HG03039 (cell line): Measurements from ENCODE around the gene WIPF3.

Source experiments
- ATAC-seq: cut with Tn5 transposase; IDR thresholded peaks from one replicate; pipeline ENCODE4 v1.9.1; 2021; ENCODE audit warnings: mild to moderate bottlenecking, moderate library complexity; ENCODE audit not compliant: unreplicated experiment

Gene WIPF3

GRCh38 chr7:29906200-29907022 lies 100.1 kb downstream of the WIPF3 start:
- no peak for ATAC-seq

- ATAC-seq: no peak
Measured at GRCh38 chr7:29914180-29914579, 107.9 kb downstream of the WIPF3 start.

GRCh38 chr7:29915481-29916215 lies 109.3 kb downstream of the WIPF3 start:
- ATAC-seq: no peak

GRCh38 chr7:29917641-29918040 lies 111.3 kb downstream of the WIPF3 start:
- no peak for ATAC-seq

GRCh38 chr7:29918850-29919249 lies 112.5 kb downstream of the WIPF3 start:
- no peak for ATAC-seq

- no peak for ATAC-seq
Measured at GRCh38 chr7:29919790-29920189, 113.5 kb downstream of the WIPF3 start.

GRCh38 chr7:29920491-29920890 lies 114.2 kb downstream of the WIPF3 start:
- no peak for ATAC-seq

GRCh38 chr7:29921404-29922010 lies 115.2 kb downstream of the WIPF3 start:
- ATAC-seq: peak; percentile 76

GRCh38 chr7:29922921-29923700 lies 116.8 kb downstream of the WIPF3 start:
- ATAC-seq: no peak

GRCh38 chr7:29924006-29924405 lies 117.7 kb downstream of the WIPF3 start:
- ATAC-seq: no peak

GRCh38 chr7:29924684-29925083 lies 118.4 kb downstream of the WIPF3 start:
- peak; percentile 46 for ATAC-seq

GRCh38 chr7:29926216-29926615 lies 119.9 kb downstream of the WIPF3 start:
- ATAC-seq: no peak

- no peak for ATAC-seq
Measured at GRCh38 chr7:29926741-29927140, 120.4 kb downstream of the WIPF3 start.

- no peak for ATAC-seq
Measured at GRCh38 chr7:29929018-29929807, 122.9 kb downstream of the WIPF3 start.

- no peak for ATAC-seq
Measured at GRCh38 chr7:29935111-29935510, 128.8 kb downstream of the WIPF3 start.

GRCh38 chr7:29937132-29937531 lies 130.8 kb downstream of the WIPF3 start:
- no peak for ATAC-seq

- ATAC-seq: no peak
Measured at GRCh38 chr7:29940199-29940598, 133.9 kb downstream of the WIPF3 start.

GRCh38 chr7:29945259-29945809 lies 139.0 kb downstream of the WIPF3 start:
- no peak for ATAC-seq

GRCh38 chr7:29946428-29947186 lies 140.3 kb downstream of the WIPF3 start:
- no peak for ATAC-seq
